ENCODE measurements around the gene NUP107. TPM values are rescaled to one million over a fixed set of nuclear protein-coding genes. Genes with fewer than 3 reads are reported as not detected.
"Not testable (repeated sequence)": the region's sequence is repeated elsewhere in the genome, so short reads cannot be mapped to it uniquely, and the experiment has no call there.

Gene NUP107
- 10 to 100 TPM; 69.3 to 79.3 (median 74.7) TPM for polyA plus RNA-seq (ENCODE audit: insufficient read length in 3 of 3)

DNA sequence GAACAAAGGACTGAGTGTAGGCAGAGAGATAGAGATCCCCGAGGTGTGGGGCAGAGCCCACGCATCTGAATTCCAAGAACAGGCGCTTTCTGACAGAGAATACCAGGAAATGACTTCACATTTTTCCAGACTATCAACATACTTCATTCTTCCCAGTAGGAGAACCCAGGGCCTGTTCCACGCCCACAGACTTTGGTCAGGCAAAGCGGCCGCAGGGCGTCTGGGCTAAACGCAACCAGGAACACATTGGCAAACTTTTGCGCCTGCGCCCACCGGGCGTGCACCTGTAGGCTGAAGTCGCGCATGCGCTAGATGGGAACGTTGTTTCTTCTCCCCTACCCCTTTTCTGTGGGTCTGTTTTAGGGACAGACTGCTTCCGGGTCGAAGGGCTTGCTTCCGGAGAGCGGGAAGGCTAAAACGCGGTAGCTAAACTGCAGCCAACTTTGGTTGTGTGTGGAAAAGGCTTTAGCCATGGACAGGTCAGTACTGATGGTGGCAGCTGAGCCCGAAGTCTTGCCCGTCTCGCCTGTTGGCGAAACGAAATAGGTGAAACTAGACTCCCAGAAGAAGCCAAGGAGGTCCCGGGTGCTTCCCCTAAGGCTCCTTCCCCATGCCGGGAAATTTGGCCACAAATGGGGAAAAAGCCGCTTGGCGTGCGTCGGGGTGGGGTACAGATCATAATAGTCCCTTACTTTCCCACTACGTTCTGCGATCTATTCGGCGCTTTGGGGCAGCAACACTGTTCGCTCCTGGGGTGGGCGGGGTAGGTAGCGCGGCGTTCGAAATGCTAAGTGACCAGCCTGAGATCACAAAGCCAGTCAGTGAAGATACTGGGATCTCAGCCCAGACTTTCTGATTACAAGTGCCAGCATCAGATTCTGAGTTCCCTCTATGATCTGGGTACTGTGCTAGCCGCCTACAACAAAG is at the start of gene NUP107:
Gene NUP107 (plus strand): TSS at position 384 of the 927 bp plus-strand sequence. CDS start 88 bp downstream, at position 472.
- DNase-seq (ENCODE audit: low read depth in 3 of 3, low spot score in 2 of 3), result peak; percentile 96 to 97 (median 97)

DNA sequence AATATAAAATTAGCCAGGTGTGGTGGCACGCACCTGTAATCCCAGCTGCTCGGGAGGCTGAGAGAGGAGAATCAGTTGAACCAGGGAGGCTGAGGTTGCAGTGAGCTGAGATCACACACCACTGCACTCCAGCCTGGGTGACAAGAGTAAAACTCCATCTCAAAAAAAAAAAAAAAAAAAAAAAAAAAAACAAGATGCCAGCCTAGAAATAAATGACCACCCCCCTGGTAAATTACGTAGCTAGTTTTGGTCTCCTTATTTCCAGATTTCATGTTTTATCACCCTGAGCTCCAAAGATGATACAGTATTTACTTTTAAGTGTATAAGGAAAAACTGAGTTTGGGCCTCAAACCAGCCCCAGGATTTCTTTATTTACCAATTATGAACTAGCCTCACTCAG is 49.3 kb upstream of the NUP107 start:
- DNase-seq (ENCODE audit: low read depth in 3 of 3, low spot score in 2 of 3), result not testable (repeated sequence)

DNA sequence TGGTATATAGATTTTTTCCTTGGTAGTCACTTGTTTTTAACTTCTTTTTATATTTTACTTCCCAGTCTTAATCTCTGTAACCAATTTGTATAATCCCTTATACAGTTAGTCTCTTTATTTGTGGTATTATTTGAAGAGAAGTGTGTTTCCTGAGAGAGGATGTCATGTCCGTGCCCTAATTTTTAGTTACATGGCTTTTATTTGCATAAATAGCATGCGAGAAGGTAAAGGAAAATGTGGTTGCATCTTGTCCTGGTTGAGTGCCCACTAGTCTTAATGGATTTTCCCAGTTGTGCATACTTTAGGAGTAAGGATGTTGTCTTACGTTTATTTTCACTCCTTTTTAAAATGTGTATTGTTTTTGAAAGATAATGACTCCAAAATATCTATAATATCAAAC is 48.6 kb upstream of the NUP107 start:
- DNase-seq (ENCODE audit: low read depth in 3 of 3, low spot score in 2 of 3), result no peak

GRCh38 chr12:68638721-68639395 is 47.9 kb upstream of the NUP107 start:
- DNase-seq (ENCODE audit: low read depth in 3 of 3, low spot score in 2 of 3), result no peak

- no peak for DNase-seq (ENCODE audit: low read depth in 3 of 3, low spot score in 2 of 3)
These were observed 47.4 kb upstream of the NUP107 start for GRCh38 chr12:68639396-68639767.

GRCh38 chr12:68641138-68641537 is 45.6 kb upstream of the NUP107 start:
- DNase-seq (ENCODE audit: low read depth in 3 of 3, low spot score in 2 of 3), result no peak

DNA sequence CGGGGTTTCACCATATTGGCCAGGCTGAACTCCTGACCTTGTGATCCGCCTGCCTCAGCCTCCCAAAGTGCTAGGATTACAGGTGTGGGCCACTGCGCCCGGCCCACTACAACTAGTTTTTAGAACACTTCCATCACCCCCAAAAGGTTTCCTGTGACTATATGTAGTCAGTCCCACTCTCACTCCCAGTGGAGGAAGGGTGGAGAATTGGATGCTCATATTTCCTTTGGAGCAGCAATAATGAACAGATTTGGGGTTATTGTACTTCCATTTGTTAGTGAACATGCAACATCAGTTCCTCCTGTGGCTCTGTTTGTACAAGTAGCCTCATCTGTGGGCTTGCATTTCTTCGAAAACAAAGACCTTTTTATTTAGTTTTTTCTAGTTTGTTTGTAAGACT is 40.3 kb upstream of the NUP107 start:
- no peak for DNase-seq (ENCODE audit: low read depth in 3 of 3, low spot score in 2 of 3)

DNA sequence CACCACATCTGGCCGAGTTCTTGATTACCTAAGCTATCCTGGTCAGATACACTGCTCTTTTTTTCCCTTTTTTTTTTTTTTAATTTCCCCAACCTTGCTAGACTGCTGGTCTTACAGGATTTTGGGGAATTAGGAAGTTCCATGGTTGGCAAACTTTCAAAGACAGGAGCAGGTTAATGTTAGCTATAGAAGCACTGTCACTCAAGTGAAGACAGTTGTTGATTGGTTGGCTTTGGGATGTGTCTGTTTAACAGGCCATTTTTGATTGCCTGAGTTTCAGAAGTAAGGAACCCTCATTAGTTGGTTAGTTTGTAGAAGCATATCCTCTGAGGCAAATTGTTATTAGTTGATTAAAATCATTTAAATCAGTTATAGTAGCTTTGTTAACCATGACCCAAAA is 39.3 kb upstream of the NUP107 start:
- no peak for DNase-seq (ENCODE audit: low read depth in 3 of 3, low spot score in 2 of 3)

DNA sequence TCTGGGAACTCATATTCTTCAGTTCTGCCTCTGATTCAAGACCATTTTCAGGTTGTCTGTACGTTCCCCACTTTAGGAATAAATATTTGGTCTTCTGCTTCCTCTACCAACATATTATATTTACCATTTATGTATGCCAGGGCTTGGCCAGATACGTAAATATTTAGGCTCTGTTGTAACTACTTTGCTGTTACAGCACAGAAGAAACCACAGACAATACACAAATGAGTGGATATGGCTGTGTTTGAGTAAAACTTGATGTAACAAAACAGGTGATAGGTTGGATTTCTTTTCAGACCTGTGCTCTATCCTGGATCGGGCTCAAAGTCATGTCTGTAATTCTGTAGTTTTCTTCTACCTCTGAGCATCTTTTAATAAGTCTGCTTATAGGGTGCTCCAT is 38.6 kb upstream of the NUP107 start:
- DNase-seq (ENCODE audit: low read depth in 3 of 3, low spot score in 2 of 3), result no peak

- DNase-seq (ENCODE audit: low read depth in 3 of 3, low spot score in 2 of 3), result no peak
These were observed 21.7 kb upstream of the NUP107 start for GRCh38 chr12:68665016-68665569.

DNA sequence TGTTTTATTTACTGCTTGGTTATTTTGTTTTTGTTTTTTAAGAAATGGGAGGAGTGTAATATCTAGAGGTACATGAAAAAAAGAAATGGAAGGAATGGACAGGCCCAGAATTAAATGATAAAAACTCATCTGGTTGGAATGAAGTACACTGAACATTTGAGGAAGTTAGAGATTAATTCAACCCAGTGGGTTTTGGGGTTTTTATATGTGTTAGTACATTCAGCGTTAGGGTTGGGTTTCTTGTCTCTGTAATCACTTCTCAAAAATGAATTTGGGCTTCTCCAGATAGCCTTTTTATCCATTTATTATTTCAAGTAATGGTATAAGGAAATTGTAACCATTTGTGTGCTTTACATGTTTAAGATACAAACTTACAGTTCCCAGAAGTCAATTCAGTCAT is 19.5 kb upstream of the NUP107 start:
- no peak for DNase-seq (ENCODE audit: low read depth in 3 of 3, low spot score in 2 of 3)

DNA sequence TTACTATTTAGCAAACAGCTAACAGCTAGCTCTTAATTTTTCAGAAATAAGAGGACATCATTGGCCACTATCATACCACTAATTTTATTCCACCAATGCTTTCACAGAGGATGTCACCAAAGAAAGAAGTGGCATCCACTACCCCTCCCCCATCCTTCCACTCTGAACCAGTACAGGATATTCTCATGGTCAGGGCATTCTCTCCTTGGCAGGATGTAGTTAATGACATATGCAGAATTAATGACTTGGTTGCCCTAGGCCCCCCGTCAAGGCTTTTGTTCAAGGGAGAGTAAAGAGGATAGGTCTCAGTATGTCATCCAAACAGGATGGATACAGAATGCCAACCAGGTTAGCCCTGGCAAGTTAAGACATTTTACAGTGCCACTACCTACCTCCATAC is 18.9 kb upstream of the NUP107 start:
- DNase-seq (ENCODE audit: low read depth in 3 of 3, low spot score in 2 of 3), result no peak

DNA sequence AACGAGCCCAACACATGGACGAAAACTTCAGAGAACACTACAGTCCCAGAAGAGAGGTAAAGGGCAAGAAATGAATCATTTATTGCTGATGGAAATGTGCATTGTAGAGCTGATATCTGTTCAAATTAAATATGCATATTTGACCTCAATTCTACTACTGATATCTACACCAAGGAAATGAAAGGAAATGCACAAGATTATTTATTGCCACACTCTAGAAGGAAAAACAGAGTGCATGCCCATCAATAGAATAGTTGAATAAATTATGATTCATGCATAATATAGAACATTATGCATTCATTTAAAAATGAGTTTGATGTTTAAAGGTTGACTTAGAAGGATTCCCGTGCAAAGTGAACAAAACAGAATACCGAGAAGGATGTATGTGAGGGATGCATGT is 15.6 kb upstream of the NUP107 start:
- DNase-seq (ENCODE audit: low read depth in 3 of 3, low spot score in 2 of 3), result no peak

GRCh38 chr12:68673788-68674187 is 13.0 kb upstream of the NUP107 start:
- DNase-seq (ENCODE audit: low read depth in 3 of 3, low spot score in 2 of 3), result no peak

DNA sequence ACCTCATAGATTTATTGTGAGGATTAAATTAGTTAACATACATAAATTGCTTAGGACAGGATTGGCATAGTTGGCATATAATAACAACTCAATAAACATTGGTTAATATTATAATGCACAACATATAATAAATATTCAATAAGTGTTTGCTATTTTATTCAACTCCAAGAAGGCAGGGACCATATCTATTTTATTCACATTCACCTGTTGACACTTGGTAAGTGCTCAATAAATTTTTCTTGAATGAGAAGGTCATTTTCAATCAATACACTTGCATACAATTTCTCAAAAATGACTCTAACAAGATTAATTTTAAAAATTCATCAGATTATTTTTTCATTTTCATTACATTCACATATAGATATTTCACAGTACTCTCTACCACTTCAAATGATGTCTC is 12.4 kb upstream of the NUP107 start:
- no peak for DNase-seq (ENCODE audit: low read depth in 3 of 3, low spot score in 2 of 3)

GRCh38 chr12:68675101-68675842 is 11.5 kb upstream of the NUP107 start:
- DNase-seq (ENCODE audit: low read depth in 3 of 3, low spot score in 2 of 3), result no peak

DNA sequence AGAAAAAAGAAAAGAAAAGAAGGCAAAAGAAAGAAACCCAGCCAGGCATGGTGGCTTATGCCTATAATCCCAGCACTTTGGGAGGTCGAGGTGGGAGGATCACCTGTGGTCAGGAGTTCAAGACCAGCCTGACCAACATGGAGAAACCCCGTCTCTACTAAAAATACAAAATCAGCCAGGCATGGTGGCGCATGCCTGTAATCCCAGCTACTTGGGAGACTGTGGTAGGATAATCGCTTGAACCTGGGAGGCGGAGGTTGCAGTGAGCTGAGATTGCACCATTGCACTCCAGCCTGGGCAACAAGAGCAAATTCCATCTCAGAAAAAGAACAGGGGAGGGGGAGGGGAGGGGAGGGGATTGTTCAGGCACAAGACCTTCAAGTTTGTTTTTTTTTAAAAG is 9.9 kb upstream of the NUP107 start:
- not testable (repeated sequence) for DNase-seq (ENCODE audit: low read depth in 3 of 3, low spot score in 2 of 3)

GRCh38 chr12:68686262-68686594 is 550 bp upstream of the NUP107 start:
- peak in 1 of 3 donors; percentile 7 for DNase-seq (ENCODE audit: low read depth in 3 of 3, low spot score in 2 of 3)

- DNase-seq (ENCODE audit: low read depth in 3 of 3, low spot score in 2 of 3), result no peak
These were observed 8.7 kb downstream of the NUP107 start for GRCh38 chr12:68695454-68695853.

GRCh38 chr12:68699486-68699885 is 12.7 kb downstream of the NUP107 start:
- DNase-seq (ENCODE audit: low read depth in 3 of 3, low spot score in 2 of 3), result no peak

DNA sequence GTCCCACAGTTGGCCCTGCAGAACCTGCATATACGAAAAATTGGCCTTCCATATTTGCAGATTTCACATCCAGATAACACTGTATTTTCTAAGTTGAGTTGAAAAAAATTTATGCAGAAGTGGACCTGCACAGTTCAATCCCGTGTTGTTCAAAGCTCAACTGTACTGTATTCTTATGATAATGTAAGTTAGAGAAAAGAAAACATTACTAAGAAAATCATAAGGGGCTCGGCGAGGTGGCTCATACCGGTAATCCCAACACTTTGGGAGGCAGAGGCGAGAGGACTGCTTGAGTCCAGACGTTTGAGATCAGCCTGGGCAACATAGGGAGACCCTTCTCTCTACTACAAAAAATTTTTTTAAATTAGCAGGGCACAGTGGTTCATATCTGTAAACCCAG is 41.0 kb downstream of the NUP107 start:
- no peak for DNase-seq (ENCODE audit: low read depth in 3 of 3, low spot score in 2 of 3)

Measured in right renal cortex interstitium (tissue), 3 donors.